GM19397 (cell line): ENCODE measurements around the gene MSANTD1.

Experiments used
- ATAC-seq: cut with Tn5 transposase; IDR thresholded peaks from one replicate; pipeline ENCODE4 v1.9.1; 2021; ENCODE audit warnings: mild to moderate bottlenecking, moderate library complexity; ENCODE audit not compliant: unreplicated experiment

Gene MSANTD1

DNA sequence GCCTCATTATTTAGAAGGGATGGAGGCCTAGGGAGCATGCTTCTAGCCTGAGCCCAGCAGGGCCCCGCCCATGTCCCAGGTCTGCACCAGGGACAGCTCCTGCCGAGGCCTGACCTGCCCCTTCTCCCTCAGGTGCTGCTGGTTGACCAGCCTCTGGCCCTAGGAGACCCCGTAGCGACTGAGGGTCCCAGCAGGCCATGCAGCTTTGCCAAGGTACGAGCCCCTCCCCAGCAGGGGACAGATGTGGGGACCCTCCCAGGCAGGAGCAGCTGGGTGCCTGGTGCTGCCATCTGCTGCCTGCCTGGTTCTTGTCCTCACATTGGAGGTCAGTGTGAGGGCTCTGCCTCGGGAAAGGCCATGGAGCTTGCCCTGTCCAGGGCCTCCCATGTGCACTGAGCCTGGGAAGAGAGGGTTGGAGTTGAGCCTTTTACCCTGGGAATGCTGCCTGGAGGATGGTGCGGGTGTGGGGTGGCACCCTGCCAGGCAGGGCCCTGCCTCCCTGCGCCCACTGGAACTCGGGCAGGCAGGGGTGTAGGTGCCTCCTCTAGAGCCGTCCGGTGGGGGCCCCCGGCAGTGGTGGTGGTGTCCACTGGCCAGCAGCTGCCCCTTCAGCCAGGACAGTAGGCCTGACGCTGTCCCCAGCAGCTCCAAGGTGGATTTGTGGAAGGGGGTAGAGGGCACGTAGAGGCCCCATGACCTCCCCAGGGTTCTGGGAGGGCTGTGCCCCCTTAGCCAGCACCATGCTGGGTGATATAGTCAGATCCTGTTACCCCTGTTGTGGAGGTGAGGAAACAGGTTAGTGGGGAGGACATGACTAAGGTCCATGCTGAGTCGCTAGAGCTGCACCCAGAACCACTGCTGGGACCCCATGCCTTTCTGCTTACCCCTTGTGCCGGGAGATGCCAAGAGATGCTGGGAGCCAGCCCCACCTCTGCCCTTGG is 2.2 kb upstream of the MSANTD1 start:
- no peak for ATAC-seq

DNA sequence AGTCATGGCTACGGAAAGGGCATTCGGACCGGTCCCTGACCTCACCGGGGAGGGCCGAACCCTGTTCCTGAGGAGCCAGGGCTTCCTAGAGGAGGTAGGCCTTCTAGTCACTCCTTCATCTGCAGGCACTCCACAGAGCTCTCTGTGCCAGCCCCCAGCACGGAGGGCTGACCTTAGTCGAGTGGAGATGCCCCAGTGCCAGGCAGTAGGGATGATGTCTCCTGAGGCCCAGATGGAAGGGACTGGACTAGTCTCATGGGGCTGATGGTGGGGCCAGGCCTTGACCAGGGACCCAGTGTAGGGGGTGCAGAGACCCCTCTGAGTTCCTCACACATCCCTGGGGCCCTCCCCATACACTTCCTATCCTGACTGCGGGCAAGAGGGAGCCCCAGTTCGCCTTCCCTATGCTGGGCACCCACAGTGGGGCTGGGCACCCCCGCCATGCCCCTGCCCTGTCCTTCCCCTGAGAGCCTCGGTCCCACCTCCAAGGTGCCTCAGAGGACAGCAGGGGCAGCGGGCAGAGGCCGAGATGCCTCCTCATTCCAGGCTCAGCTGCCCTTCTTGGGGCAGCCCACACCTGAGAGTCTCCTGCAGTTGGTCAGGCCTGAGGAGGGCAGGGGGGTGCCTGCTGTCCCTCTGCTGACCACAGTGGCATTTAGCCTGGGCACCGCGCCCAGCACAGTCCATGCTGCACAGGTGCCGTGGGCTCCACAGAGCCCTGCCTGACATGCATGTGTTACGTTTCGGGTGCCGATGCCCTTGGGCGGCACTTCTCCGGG is 1.4 kb upstream of the MSANTD1 start:
- no peak for ATAC-seq

DNA sequence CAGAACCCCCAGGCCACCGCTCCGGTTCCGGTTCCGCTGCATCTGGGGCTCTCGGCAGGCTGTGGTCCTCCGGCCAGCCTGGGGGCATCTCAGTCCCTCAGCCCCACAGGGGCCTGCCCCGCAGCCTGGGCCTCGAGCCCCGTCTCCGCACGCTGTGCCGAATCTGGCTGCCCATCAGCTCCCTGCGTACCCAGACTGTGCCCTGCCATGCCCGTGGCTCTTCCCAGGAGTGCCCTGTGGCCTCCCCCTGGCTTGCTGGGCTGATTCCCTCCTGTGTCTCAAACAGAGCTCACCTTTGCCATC is 830 bp upstream of the MSANTD1 start:
- ATAC-seq, result no peak

DNA sequence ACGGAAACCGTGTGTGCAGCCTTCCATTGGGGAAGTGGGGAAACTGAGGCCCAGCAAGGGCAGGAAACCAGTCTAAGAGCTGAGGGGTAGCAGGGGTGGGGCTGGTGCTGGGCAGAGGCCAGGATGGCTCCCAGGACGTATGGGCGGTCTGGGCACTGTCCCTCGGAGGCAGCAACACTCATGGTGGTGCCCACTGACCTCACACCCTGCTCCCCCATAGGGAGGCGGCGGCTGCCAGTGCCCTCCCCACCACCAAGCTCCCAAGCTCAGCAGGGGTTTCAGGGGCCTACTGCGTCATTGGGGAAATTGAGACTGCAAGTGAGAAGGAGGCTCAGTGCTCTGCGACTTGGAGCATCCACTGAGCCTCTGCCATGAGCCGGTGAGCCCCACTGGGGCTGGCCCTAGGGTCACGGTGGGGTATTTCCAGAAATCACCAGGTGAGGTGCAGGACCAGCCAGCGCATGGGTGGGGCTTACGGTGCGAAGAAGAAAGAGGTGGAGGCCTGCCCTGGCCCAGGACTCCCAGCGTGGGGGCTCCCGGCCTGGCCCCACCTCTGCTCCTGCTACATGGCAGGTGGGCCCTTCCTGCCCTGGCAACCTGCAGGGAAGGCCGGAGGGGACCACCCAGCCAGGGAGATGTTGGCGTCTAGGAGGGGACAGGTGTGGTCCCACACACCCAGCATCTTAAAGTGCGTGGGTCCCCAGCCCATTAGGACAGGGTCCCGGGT is 915 bp downstream of the MSANTD1 start:
- no peak for ATAC-seq

DNA sequence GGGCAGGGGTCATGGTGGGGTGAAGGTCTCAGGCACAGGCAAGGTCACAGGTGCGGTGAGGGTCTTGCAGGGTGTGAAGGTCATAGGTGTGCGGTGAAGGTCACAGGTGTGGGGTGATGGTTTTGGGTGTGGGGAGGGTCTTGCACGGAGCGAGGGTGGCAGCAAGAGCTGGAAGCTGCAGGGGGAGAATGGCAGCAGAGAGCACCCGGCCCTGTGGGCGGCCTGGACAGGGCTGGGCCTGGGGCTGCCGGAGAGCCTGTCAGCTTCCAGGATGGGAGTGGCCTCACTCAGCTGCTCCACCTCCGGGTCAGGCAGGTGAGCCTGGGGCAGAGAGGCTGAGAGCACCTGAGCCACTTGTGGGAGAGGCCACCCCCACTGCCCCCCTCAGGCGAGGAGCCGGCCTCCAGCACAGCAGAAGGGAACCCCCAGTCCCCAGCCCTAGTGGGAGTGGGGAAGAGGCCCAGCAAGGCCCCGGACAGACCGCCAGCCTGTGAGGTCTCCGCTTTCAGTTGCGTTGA is 1.5 kb downstream of the MSANTD1 start:
- ATAC-seq, result no peak

DNA sequence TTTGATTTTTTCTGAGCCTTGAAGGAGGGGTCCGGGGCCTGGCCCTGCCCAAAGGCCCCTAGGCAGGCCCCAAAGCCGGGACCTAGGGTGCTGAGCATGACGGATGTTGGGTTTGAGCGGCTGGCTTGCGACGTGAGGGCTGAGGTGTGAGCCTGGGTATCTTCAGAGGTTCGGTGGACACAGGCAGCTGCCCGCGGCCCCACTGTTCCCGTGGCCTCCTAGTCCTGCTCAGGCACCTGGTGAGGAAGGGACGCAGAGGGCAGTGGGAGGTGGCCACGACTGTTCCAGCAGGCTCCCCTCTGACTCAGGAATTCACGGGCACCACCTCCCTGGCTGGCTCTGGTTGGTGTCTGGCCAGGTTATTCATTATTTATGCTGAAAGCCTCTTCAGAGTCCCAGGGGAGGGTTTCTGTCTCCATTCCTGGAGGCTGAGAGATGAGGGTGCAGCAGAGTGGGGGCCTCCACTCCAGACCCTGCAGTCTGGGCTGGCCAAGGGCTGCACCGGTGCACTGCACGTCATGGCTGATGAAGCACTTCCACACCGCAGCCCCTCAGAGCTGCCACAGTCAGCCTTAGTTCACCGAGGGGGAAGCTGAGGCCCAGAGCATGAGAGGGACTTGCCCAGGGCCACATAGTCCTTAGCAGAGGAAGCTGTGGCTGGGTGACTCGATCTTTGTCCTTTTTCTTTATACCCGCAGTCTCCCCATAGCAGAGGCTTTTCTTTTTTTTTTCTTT is 2.2 kb downstream of the MSANTD1 start:
- ATAC-seq, result no peak

DNA sequence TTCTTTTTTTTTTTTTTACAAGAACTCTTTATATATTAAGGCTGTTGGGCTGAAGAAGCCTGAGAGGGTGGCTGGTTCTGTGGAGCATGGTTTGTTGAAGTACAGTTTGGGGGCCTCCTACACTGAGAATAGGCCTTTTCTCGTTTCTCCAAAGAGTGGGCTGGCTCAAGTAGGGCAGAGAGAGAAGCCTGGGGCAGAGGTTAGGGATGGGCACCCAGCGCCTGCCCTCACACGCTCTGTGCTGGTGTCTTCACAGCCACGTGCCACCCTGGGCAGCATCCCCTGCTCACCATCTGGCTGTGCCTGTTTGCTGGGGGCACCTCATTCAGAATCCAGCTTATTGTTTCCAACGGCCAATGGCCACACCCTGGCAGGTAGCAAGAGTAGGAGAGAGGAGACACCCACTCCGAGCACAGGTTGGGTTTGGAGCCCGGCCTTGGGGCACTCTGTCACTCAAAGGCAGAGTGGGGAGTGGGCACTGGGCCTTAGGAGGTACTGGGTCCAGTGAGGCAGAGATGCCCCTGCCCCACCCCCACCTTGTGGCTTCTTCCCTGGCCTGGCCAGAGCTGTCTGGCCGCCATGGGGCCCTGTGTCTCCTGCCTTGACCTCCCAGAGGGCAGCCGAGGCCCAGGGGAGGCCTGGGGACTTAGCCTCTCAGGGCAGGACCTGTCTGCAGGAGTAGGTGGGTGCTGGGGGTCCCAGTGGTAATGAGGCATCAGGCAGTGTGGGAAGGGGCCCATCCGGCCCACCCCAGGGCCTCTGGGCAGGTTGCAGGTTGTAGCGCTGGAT is 2.9 kb downstream of the MSANTD1 start:
- ATAC-seq, result no peak

DNA sequence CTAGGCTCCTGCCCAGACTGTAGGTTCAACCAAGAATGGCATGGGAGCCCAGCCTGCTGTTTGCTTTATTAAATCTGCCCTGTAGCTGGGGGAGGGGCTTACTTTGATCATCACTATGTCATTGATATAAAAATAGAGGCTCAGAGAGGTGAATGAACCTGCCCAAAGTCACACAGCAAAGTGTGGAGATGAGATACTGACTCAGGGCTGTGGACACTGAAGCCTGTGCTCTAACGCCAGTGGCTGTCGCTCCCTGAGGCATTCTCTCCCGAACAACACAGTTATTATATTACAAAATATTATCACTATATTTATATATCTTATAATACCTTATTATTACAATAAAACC is 3.5 kb downstream of the MSANTD1 start:
- no peak for ATAC-seq

DNA sequence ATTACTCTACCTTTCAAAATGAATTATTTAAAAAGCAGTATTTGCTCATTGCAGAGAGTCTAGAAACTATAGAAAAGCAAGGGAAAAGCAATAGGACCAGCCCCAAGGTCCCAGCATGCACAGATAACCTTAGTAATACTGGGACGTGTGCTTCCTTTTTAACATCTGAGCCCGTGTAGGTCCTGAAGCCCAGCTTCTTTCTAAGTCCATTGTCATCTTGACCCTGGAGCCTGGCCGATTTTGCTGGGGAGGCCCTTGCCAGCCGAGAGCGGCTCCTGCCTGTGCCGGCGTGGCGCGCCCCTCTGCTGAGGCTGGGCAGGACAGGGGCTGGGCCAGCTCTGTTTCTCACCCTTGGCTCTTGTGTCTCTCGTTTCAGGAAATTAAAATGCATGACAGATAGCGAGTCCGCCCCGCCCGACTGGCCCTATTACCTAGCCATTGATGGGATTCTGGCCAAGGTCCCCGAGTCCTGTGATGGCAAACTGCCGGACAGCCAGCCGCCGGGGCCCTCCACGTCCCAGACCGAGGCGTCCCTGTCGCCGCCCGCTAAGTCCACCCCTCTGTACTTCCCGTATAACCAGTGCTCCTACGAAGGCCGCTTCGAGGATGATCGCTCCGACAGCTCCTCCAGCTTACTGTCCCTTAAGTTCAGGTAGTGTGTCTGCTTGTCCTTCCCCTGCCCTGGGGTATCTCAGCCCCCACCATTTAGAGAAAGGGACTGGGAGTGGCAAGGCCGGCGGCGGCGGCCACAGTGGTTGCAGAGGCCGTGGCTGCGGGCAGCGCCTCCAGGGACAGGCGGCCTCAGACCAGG is 4.1 kb downstream of the MSANTD1 start:
- no peak for ATAC-seq

DNA sequence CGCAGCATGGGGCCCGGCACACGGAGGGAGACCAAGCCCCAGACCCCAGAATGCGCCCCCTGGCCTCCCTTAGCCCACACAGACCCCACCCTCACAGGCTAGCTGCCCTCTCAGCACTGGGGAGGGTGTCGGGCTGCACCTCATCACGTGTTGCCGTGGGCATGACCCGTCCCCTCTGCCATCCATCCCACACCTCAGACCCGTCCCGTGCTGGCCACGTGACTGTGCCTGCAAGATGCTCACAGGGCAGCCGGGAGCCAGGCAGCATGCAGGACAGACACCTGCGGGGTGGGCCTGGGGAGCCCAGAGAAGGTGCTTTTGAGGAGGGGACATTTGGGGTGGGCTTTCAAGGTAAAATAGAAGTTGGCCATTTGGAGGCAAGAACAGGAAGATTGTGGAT is 4.8 kb downstream of the MSANTD1 start:
- ATAC-seq, result no peak

DNA sequence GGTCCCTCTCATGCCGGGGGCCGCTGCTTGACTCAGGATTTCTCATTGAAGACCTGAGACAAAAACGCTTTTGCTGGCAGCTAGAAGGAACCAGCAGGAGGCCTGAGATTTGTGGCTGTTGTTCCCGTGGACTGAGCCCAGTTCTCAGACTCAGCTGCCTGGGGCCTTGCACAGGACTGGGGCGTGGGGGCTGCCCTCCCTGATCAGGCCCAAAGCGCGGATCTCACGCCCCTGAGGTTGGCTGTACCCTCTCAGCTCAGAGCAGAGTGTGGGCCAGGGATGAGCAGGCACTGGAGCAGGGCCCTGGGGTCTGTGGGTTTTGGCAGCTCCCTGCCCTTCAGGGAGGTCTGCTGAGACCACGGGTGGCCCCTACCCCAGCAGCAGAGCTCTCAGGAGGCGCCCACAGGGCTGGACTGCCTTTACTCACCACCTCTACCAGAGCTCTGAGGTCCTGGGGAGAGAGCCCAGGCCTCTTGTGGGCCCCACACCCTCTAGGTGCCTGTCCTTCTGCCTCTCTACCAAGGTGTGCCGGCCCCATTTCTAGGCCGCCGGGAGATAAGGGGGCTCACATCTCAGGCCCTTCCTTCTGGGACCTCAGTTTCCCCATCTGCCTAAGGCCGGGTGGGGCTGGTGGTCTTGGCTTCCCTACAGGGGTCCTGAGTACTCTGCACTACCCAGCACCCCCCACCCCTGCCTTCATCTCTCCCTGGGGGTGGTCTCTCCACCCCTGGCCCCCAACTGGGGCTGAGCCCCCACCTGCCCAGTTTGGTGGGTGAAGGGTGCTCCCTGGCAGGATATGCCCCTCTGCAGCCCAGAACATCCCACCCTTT is 5.6 kb downstream of the MSANTD1 start:
- ATAC-seq, result no peak

DNA sequence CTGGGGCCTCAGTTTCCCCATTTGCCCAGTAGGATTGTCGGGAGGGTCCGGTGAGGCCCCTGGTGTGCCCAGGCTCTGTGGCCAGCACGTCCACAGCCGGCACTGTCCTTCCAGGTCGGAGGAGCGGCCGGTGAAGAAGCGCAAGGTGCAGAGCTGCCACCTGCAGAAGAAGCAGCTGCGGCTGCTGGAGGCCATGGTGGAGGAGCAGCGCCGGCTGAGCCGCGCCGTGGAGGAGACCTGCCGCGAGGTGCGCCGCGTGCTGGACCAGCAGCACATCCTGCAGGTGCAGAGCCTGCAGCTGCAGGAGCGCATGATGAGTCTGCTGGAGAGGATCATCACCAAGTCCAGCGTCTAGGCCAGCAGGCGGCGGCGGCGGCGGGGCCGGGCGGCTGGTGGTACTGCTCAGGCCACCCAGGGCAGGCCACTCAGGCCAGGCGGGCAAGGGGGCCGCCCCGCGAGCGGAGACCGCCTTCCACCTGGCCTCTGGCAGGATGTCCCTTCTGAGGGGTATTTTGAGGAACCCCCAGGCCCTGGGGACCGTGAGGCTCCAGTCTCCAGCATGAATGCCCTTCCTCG is 6.7 kb downstream of the MSANTD1 start:
- no peak for ATAC-seq

DNA sequence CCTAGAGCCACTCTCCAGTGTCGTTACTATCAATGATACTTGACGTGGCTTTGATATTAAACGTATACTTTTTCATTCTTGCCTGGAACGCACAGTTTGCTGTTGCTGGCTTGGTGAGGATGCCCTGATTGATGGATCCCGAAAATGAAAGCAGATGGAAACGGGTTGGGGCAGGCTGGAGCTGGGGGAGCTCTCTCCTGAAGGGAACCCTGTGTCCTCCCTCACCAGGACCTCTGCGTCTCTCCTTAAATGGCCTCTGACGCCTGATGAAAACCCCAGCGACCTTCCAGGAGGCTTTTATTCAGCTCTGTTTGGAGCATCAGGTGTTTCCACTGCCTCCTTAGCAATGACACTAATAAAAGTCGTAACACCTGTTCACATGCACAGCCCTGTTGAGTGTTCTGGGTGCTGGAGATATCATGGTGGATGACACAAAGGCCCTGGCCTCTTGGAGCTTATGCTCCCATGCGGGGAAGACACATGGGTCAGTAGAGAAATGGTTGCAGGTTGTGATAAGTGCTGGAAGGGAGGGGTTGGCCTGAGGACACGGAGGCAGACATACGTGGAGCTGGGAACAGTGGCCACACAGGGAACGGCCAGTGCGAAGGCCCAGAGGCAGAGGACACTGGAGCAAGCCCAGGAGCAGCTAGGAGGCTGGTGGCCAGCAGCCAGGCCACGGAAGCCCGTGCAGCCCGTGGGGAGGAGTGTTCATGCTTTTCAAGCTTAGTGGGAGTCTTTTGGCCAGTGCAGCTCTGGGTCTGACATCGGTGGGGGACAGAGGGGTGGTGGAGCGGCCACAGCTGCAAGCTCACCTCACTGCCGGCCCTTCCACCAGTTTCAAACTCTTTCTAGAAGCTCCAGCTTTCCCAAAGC is 7.5 kb downstream of the MSANTD1 start:
- no peak for ATAC-seq

DNA sequence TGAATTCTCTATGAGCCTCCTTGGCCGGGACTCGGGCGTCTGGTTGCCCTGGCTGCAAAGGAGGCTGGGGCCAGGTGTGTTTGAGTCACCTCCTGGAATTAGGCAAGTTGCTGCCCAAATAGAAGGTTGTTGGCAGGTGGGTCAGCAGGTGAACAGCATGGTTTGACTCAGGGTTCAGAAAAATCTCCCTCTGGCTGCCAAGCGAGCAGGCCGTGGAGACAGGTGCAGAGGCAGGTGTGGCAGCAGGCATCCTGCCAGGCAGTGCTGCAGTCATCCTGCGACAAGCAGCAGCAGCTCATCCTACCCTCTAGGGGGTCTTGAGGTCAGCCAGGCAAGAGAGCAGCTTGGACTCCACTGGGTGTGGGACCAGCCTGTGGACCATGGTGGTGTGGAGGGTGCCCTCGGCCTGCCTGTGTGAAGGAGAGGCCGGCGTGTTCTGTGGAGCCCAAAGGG is 8.2 kb downstream of the MSANTD1 start:
- ATAC-seq, result no peak

DNA sequence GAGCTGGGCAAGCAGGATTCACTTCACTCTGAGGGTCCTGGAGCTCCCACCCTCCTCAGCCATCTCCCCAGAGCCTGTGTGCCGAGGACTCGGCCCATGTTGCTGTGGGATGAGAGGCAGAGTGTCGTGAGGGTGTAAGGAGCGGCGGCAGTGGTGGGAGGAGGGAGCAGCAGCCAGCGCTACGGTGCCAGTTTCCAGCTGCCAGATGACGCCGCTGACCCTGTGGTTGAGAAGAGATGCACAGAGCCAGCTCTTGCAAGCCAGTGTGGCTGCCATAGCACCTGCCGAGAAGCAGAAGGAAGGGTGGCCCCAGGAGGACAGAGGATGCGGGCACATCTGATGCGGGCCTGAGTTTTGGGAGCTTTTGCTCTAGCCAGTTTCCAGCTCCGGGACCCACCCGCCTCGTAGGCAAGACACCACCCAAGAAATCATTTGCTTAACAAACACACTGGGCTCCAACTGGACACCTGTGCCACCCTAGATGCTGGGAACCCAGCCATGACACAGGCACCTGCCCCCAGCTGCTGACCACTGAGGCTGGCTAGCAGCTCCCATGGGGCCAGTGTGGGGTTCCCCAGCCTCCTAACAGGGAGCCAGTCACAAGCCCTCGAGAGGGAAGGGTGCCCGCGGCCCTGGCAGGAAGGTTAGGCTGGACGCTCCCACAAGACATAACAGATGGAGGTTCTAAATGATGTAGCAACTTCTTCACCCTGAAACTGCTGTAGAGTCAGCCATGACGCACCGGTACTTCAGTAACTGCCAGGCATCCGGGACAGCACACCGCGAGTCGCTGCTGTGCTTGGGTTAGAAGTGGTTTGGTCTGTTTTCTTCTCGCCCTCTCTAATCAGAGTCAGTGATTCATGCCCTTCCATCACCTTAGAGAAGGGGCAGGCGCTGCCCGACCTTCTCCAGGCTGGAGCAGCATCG is 8.9 kb downstream of the MSANTD1 start:
- ATAC-seq, result no peak
